Ishikawa (cell line): ENCODE results near the gene PRKACA.

Source experiments
- CEBPB ChIP-seq: IDR thresholded peaks from 2 replicates; pipeline ENCODE4 v1.6.1; 2012
- EP300 ChIP-seq: IDR thresholded peaks from 2 replicates; pipeline ENCODE4 v1.6.1; 2012; ENCODE audit warnings: borderline replicate concordance
- NFIC ChIP-seq: IDR thresholded peaks from 2 replicates; pipeline ENCODE4 v1.6.1; 2012
- TAF1 ChIP-seq: IDR thresholded peaks from 2 replicates; pipeline ENCODE4 v1.6.1; 2012; ENCODE audit warnings: low read depth, mild to moderate bottlenecking
- TCF12 ChIP-seq: IDR thresholded peaks from 2 replicates; pipeline ENCODE4 v1.6.1; 2012; ENCODE audit warnings: low read depth
- YY1 ChIP-seq: IDR thresholded peaks from 2 replicates; pipeline ENCODE4 v1.6.1; 2012; ENCODE audit warnings: low read depth
- TF ChIP-seq, protein P1 (sequence below): IDR thresholded peaks from 2 replicates; pipeline ENCODE4 v1.6.1; 2012

DNA sequence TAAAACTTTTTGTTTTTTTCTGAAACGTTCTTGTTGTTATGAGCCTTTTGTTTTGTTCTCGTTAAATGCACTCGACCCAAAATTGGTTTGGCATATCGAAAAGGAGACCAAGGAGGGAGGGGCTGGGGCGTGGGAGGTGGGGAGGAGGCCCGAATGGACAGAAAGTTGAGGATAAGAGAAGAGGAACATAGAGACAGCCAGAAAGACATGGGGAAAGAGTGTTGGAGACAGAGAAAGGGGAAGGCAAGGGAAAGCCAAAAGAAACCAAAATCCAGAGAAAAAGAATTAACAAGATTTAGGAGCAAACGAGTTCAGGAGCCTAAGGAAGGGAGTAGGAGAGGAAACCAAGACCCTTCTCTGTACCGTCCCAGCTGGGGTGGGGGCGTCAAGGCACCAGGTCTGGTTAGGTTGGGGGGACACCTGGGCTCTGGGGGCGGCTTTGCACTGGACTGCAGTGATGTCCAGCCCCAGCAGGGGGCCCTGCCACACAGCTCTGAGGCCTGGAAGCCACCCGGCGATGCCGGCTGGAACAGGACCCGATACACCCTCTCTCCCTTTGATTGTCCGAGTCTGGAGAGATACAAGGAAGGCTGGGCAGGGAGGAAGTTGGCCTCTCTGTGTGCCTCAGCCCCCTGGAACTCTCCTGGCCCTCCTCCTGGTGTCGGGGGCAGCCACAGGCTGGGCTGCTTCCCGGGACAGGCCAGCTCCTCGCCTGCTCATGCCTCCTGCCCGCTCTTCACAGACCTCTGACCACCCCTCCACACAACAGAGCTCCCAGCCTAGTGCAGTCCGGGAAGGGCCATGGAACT, 30.4 kb upstream of the PRKACA start:
- no peak for TF ChIP-seq NFIC
- TF ChIP-seq CEBPB = no peak
- TF ChIP-seq YY1 = no peak
- TF ChIP-seq TAF1 = no peak
- TF ChIP-seq, protein P1, sequence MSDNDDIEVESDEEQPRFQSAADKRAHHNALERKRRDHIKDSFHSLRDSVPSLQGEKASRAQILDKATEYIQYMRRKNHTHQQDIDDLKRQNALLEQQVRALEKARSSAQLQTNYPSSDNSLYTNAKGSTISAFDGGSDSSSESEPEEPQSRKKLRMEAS = no peak
- TF ChIP-seq EP300 = no peak
- no peak for TF ChIP-seq TCF12
